Measurements from ENCODE around the gene ERLEC1.

The ERLEC1 gene

DNA sequence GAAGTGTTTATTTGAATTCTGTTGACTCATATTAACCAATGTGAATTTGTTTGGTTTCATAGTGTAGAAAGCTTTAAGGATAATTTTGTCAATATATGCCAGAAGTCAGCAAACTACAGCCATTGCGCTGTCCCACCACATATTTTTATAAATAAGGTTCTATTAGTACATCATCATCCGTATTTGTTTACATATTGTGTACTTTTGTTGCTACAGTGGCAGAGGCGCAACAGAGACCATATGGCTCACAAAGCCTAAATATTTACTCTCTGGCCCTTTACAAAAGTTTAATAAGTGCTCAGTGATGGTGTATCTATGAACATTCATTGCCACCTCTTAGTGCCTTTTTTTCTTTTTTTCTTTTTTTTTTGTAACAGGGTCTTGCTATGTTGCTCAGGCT, 6.4 kb downstream of the ERLEC1 start:
- TF ChIP-seq, protein P1, sequence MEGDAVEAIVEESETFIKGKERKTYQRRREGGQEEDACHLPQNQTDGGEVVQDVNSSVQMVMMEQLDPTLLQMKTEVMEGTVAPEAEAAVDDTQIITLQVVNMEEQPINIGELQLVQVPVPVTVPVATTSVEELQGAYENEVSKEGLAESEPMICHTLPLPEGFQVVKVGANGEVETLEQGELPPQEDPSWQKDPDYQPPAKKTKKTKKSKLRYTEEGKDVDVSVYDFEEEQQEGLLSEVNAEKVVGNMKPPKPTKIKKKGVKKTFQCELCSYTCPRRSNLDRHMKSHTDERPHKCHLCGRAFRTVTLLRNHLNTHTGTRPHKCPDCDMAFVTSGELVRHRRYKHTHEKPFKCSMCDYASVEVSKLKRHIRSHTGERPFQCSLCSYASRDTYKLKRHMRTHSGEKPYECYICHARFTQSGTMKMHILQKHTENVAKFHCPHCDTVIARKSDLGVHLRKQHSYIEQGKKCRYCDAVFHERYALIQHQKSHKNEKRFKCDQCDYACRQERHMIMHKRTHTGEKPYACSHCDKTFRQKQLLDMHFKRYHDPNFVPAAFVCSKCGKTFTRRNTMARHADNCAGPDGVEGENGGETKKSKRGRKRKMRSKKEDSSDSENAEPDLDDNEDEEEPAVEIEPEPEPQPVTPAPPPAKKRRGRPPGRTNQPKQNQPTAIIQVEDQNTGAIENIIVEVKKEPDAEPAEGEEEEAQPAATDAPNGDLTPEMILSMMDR (IDR thresholded peaks at IDR 0.05; ENCODE audit: extremely low read depth, insufficient read depth, missing control alignments), result no peak
- DNase-seq (ENCODE audit: low spot score), result no peak

DNA sequence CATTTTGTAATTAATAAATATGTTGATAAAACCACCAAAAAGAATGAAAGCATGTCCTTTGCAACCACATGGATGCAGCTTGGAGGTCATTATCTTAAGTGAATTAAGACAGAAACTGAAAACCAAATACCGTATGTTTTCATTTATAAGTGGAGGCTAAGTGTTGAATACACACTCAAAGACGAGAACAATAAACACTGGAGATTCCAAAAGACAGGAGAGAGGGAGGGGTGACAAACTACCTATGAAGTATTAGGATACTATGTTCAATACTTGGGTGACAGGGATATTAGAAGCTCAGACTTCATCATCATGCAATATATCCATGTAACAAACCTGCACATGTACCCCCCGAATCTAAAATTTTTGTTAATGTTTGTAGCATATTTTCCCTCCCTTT, 7.0 kb downstream of the ERLEC1 start:
- DNase-seq (ENCODE audit: low spot score), result no peak
- in situ Hi-C loops (cut with MboI; ENCODE audit: low pct_unique_long_range_greater_than_20kb, low sequenced_read_pairs, unreplicated experiment), result no loop called here
- TF ChIP-seq, protein P1 (IDR thresholded peaks at IDR 0.05; ENCODE audit: extremely low read depth, insufficient read depth, missing control alignments), result no peak

More for the DNA sequence above, 6.4 kb downstream of the ERLEC1 start:
- in situ Hi-C loops (cut with MboI; ENCODE audit: low pct_unique_long_range_greater_than_20kb, low sequenced_read_pairs, unreplicated experiment), result no loop called here

GRCh38 chr2:53801547-53801946, 14.7 kb downstream of the ERLEC1 start:
- TF ChIP-seq, protein P1 (IDR thresholded peaks at IDR 0.05; ENCODE audit: extremely low read depth, insufficient read depth, missing control alignments), result no peak
- in situ Hi-C loops (cut with MboI; ENCODE audit: low pct_unique_long_range_greater_than_20kb, low sequenced_read_pairs, unreplicated experiment), result no loop called here

DNA sequence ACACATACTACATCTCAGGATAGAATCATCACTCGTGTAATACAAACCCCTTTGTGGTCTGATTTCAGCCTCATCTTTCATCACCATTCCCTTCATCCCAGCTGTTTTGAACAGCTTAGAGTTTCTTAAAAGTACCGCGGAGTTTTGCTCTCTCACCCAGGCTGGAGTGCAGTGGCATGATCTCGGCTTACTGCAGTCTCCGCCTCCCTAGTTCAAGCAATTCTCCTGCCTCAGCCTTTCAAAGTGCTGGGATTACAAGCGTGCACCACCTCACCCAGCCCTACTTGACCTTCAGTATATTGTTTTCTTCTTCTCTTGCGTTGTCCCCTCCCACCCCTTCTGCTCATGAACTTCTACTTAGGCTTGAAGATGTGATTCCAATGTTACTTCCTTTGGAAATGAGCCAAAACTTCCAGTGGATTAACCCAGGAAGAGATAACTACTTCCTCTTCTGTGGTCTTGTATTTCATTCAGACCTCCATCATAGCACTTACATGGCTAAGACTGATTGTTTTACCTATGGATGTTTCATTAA, 15.8 kb downstream of the ERLEC1 start:
- TF ChIP-seq, protein P1 (IDR thresholded peaks at IDR 0.05; ENCODE audit: extremely low read depth, insufficient read depth, missing control alignments), result no peak
- no peak for DNase-seq (ENCODE audit: low spot score)
- in situ Hi-C loops (cut with MboI; ENCODE audit: low pct_unique_long_range_greater_than_20kb, low sequenced_read_pairs, unreplicated experiment), result no loop called here

More at GRCh38 chr2:53801547-53801946, 14.7 kb downstream of the ERLEC1 start:
- no peak for DNase-seq (ENCODE audit: low spot score)

DNA sequence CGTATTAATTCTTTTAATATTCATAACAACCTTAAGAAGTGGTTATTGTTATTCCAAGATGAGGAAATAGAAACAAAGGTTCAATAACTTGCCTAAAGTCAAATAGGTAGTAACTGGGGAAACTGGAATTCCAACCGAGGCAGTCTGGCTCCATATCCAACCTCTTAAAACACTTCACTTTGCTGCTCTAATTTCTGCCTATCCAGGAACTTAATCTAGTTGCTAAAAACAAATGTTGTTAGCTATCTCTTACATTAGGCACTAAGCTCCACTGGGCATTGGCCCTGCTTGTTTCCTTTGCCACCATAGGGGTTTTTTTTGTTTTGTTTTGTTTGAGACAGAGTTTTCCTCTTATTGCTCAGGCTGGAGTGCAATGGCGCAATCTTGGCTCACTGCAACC, 24.8 kb downstream of the ERLEC1 start:
- DNase-seq (ENCODE audit: low spot score), result no peak
- in situ Hi-C loops (cut with MboI; ENCODE audit: low pct_unique_long_range_greater_than_20kb, low sequenced_read_pairs, unreplicated experiment), result no loop called here
- TF ChIP-seq, protein P1 (IDR thresholded peaks at IDR 0.05; ENCODE audit: extremely low read depth, insufficient read depth, missing control alignments), result no peak

DNA sequence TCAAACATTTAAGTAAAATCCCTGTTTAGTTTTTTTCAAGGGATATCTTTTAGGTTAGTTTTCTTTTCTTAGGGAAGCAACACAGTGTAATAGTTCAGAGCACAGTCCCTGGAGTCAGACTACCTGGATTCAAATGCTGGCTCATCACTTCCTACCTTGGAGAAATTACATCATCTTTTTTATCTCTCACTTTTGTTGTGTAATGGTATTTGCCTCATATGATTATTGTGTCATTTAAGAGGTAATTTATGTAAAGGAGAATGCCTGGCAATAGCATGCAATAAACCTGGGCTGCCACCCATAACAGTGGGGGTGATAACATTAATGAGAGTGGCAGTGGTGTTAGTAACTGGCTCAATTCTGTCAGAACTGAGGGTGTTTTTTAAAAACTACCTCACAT, 26.3 kb downstream of the ERLEC1 start:
- in situ Hi-C loops (cut with MboI; ENCODE audit: low pct_unique_long_range_greater_than_20kb, low sequenced_read_pairs, unreplicated experiment), result no loop called here
- TF ChIP-seq, protein P1 (IDR thresholded peaks at IDR 0.05; ENCODE audit: extremely low read depth, insufficient read depth, missing control alignments), result no peak
- no peak for DNase-seq (ENCODE audit: low spot score)

Measured in GM13977 (cell line).